SK-N-MC (cell line): ENCODE measurements around the gene CDC73.

Source experiments
- DNase-seq: peaks from one replicate; pipeline ENCODE4 v3.0.0-alpha.2; 2011; ENCODE audit warnings: low read depth, low spot score
- H3K27ac ChIP-seq: fragments of 200-600 bp; sonication (generic); 2 replicates; pipeline ENCODE4 v1.5.1; 2016; ENCODE audit warnings: mixed run types
- H3K36me3 ChIP-seq: fragments of 200-600 bp; sonication (generic); 2 replicates; pipeline ENCODE4 v1.6.1; 2017; ENCODE audit warnings: antibody characterized with exemption, low read length, mixed read lengths; ENCODE audit not compliant: insufficient read depth
- H3K4me3 ChIP-seq: fragments of 200-600 bp; sonication (generic); 2 replicates; pipeline ENCODE4 v1.5.1; 2016
- H3K9ac ChIP-seq: fragments of 200-600 bp; sonication (generic); 2 replicates; pipeline ENCODE4 v1.8.0; 2017; ENCODE audit warnings: mixed run types, mixed read lengths; ENCODE audit not compliant: insufficient read length
- H3K9me3 ChIP-seq: fragments of 200-600 bp; sonication (generic); 2 replicates; pipeline ENCODE4 v1.6.1; 2017; ENCODE audit warnings: low read depth, mild to moderate bottlenecking, antibody characterized with exemption, low read length, moderate library complexity, mixed read lengths
- EZH2 ChIP-seq: fragments of 200-600 bp; sonication (generic); IDR thresholded peaks from one replicate; pipeline ENCODE4 v1.6.1; 2017; ENCODE audit warnings: antibody characterized with exemption
- FOXP2 ChIP-seq: optimal IDR thresholded peaks from 2 replicates; pipeline ENCODE3; 2011; ENCODE audit warnings: mild to moderate bottlenecking, moderate library complexity; ENCODE audit not compliant: insufficient read depth; ENCODE audit errors: extremely low read length, control extremely low read depth
- POLR2AphosphoS5 ChIP-seq: IDR thresholded peaks from 2 replicates; pipeline ENCODE4 v1.6.1; 2012; ENCODE audit warnings: mild to moderate bottlenecking, low read depth, low read length, borderline replicate concordance

CDC73 gene

GRCh38 chr1:193190096-193190744, 68.4 kb downstream of the CDC73 start:
- H3K27ac ChIP-seq = no peak overlapping the region
- TF ChIP-seq EZH2 = no peak
- no peak for TF ChIP-seq FOXP2
- no peak for TF ChIP-seq POLR2AphosphoS5
- H3K9me3 ChIP-seq = no peaks in the 10 kb centered on the region
- H3K36me3 ChIP-seq = peaks cover 12% of the 10 kb centered on the region
- H3K9ac ChIP-seq = no peak overlapping the region
- no peak for DNase-seq
- no peak overlapping the region for H3K4me3 ChIP-seq

GRCh38 chr1:193192586-193192985, 70.8 kb downstream of the CDC73 start:
- Histone ChIP-seq H3K27ac (no peak overlapping the region), H3K36me3 (peaks cover 21% of the 10 kb centered on the region), H3K9me3 (peaks cover 3% of the 10 kb centered on the region; the same call in 1 of the 2 replicates), H3K4me3 (no peak overlapping the region), H3K9ac (no peak overlapping the region)
- no peak for TF ChIP-seq EZH2
- TF ChIP-seq POLR2AphosphoS5 = no peak
- DNase-seq = no peak

GRCh38 chr1:193199940-193200339, 78.1 kb downstream of the CDC73 start:
- Histone ChIP-seq H3K36me3 (peaks cover 18% of the 10 kb centered on the region), H3K9ac (no peak overlapping the region), H3K9me3 (peaks cover 3% of the 10 kb centered on the region; the same call in 1 of the 2 replicates), H3K27ac (no peak overlapping the region), H3K4me3 (no peak overlapping the region)
- TF ChIP-seq POLR2AphosphoS5 = no peak
- TF ChIP-seq FOXP2 = no peak
- no peak for TF ChIP-seq EZH2
- no peak for DNase-seq

GRCh38 chr1:193201021-193201420, 79.2 kb downstream of the CDC73 start:
- Histone ChIP-seq H3K36me3 (peaks cover 16% of the 10 kb centered on the region), H3K9ac (no peak overlapping the region)

GRCh38 chr1:193210996-193211395, 89.2 kb downstream of the CDC73 start:
- Histone ChIP-seq H3K9ac (no peak overlapping the region), H3K9me3 (no peaks in the 10 kb centered on the region), H3K4me3 (no peak overlapping the region), H3K27ac (no peak overlapping the region), H3K36me3 (peaks cover 68% of the 10 kb centered on the region)
- TF ChIP-seq POLR2AphosphoS5 (no peak), EZH2 (no peak), FOXP2 (no peak)
- DNase-seq = no peak

More at GRCh38 chr1:193201021-193201420, 79.2 kb downstream of the CDC73 start:
- TF ChIP-seq FOXP2 (no peak), EZH2 (no peak), POLR2AphosphoS5 (no peak)
- Histone ChIP-seq H3K9me3 (peaks cover 3% of the 10 kb centered on the region; the same call in 1 of the 2 replicates), H3K4me3 (no peak overlapping the region), H3K27ac (no peak overlapping the region)
- no peak for DNase-seq

GRCh38 chr1:193211539-193211938, 89.7 kb downstream of the CDC73 start:
- no peak for DNase-seq
- H3K4me3 ChIP-seq = no peak overlapping the region
- H3K9ac ChIP-seq = no peak overlapping the region
- H3K27ac ChIP-seq = no peak overlapping the region
- peaks cover 62% of the 10 kb centered on the region for H3K36me3 ChIP-seq
- TF ChIP-seq FOXP2 (no peak), POLR2AphosphoS5 (no peak), EZH2 (no peak)
- no peaks in the 10 kb centered on the region for H3K9me3 ChIP-seq

GRCh38 chr1:193212637-193213036, 90.8 kb downstream of the CDC73 start:
- Histone ChIP-seq H3K4me3 (no peak overlapping the region), H3K9me3 (no peaks in the 10 kb centered on the region), H3K36me3 (peaks cover 65% of the 10 kb centered on the region), H3K27ac (no peak overlapping the region), H3K9ac (no peak overlapping the region)
- no peak for DNase-seq
- TF ChIP-seq FOXP2 (no peak), POLR2AphosphoS5 (no peak), EZH2 (no peak)

GRCh38 chr1:193213998-193214397, 92.2 kb downstream of the CDC73 start:
- no peaks in the 10 kb centered on the region for H3K9me3 ChIP-seq
- H3K4me3 ChIP-seq = no peak overlapping the region
- no peak overlapping the region for H3K27ac ChIP-seq
- TF ChIP-seq FOXP2 (no peak), EZH2 (no peak), POLR2AphosphoS5 (no peak)
- DNase-seq = no peak
- peaks cover 68% of the 10 kb centered on the region for H3K36me3 ChIP-seq
- H3K9ac ChIP-seq = no peak overlapping the region

GRCh38 chr1:193216920-193217319, 95.1 kb downstream of the CDC73 start:
- Histone ChIP-seq H3K9ac (no peak overlapping the region), H3K9me3 (no peaks in the 10 kb centered on the region), H3K4me3 (no peak overlapping the region), H3K36me3 (peaks cover 57% of the 10 kb centered on the region), H3K27ac (no peak overlapping the region)
- DNase-seq = no peak
- no peak for TF ChIP-seq EZH2
- no peak for TF ChIP-seq POLR2AphosphoS5
- TF ChIP-seq FOXP2 = no peak
